IPS-18a (cell line): ENCODE results near the gene GINS2.

ENCODE experiments used
- H3K27ac ChIP-seq: one replicate; pipeline ENCODE4 v1.5.1; 2013; ENCODE audit warnings: low read length
- H3K27me3 ChIP-seq: one replicate; pipeline ENCODE4 v1.6.1; 2013; ENCODE audit warnings: mild to moderate bottlenecking, low read length; ENCODE audit not compliant: control insufficient read depth, insufficient read depth
- H3K36me3 ChIP-seq: one replicate; pipeline ENCODE4 v1.6.1; 2013; ENCODE audit warnings: low read depth, low read length; ENCODE audit not compliant: control insufficient read depth
- H3K4me1 ChIP-seq: one replicate; pipeline ENCODE4 v1.6.1; 2013; ENCODE audit warnings: low read depth, low read length; ENCODE audit not compliant: control insufficient read depth
- H3K4me3 ChIP-seq: one replicate; pipeline ENCODE4 v1.5.1; 2013; ENCODE audit warnings: low read length
- H3K9ac ChIP-seq: one replicate; pipeline ENCODE4 v1.6.1; 2013; ENCODE audit warnings: mild to moderate bottlenecking, low read length, moderate library complexity
- H3K9me3 ChIP-seq: one replicate; pipeline ENCODE4 v1.6.1; 2013; ENCODE audit warnings: low read depth, low read length; ENCODE audit not compliant: control insufficient read depth

The GINS2 gene

GRCh38 chr16:85724936-85725335, 36.2 kb upstream of the GINS2 start:
- H3K27ac ChIP-seq = no peak overlapping the region
- no peaks in the 10 kb centered on the region for H3K4me1 ChIP-seq
- no peaks in the 10 kb centered on the region for H3K9me3 ChIP-seq
- no peak overlapping the region for H3K9ac ChIP-seq
- no peaks in the 10 kb centered on the region for H3K36me3 ChIP-seq
- H3K27me3 ChIP-seq = no peaks in the 10 kb centered on the region
- H3K4me3 ChIP-seq = no peak overlapping the region

- no peaks in the 10 kb centered on the region for H3K4me1 ChIP-seq
- H3K4me3 ChIP-seq = no peak overlapping the region
- no peak overlapping the region for H3K9ac ChIP-seq
- no peaks in the 10 kb centered on the region for H3K36me3 ChIP-seq
- no peak overlapping the region for H3K27ac ChIP-seq
- H3K9me3 ChIP-seq = no peaks in the 10 kb centered on the region
- no peaks in the 10 kb centered on the region for H3K27me3 ChIP-seq
Measured at GRCh38 chr16:85724126-85724879, 35.5 kb upstream of the GINS2 start.

- no peak overlapping the region for H3K9ac ChIP-seq
- no peak overlapping the region for H3K4me3 ChIP-seq
- no peak overlapping the region for H3K27ac ChIP-seq
Measured at GRCh38 chr16:85722128-85722893, 33.6 kb upstream of the GINS2 start.

GRCh38 chr16:85720302-85720637, 31.5 kb upstream of the GINS2 start:
- no peaks in the 10 kb centered on the region for H3K36me3 ChIP-seq
- H3K9me3 ChIP-seq = no peaks in the 10 kb centered on the region
- H3K4me3 ChIP-seq = no peak overlapping the region
- H3K4me1 ChIP-seq = peaks cover 3% of the 10 kb centered on the region
- no peak overlapping the region for H3K27ac ChIP-seq
- peaks cover 16% of the 10 kb centered on the region for H3K27me3 ChIP-seq
- H3K9ac ChIP-seq = no peak overlapping the region

More at GRCh38 chr16:85722128-85722893, 33.6 kb upstream of the GINS2 start:
- Histone ChIP-seq H3K27me3 (no peaks in the 10 kb centered on the region), H3K36me3 (no peaks in the 10 kb centered on the region), H3K9me3 (no peaks in the 10 kb centered on the region), H3K4me1 (no peaks in the 10 kb centered on the region)

- Histone ChIP-seq H3K4me1 (peaks cover 5% of the 10 kb centered on the region), H3K36me3 (no peaks in the 10 kb centered on the region), H3K27ac (no peak overlapping the region)
Measured at GRCh38 chr16:85719605-85720301, 31.0 kb upstream of the GINS2 start.

GRCh38 chr16:85718682-85719081, 29.9 kb upstream of the GINS2 start:
- no peaks in the 10 kb centered on the region for H3K9me3 ChIP-seq
- H3K4me3 ChIP-seq = no peak overlapping the region
- no peak overlapping the region for H3K9ac ChIP-seq
- peaks cover 20% of the 10 kb centered on the region for H3K27me3 ChIP-seq
- no peaks in the 10 kb centered on the region for H3K36me3 ChIP-seq
- H3K27ac ChIP-seq = no peak overlapping the region
- peaks cover 5% of the 10 kb centered on the region for H3K4me1 ChIP-seq

More at GRCh38 chr16:85719605-85720301, 31.0 kb upstream of the GINS2 start:
- Histone ChIP-seq H3K27me3 (peaks cover 20% of the 10 kb centered on the region), H3K9ac (no peak overlapping the region), H3K4me3 (no peak overlapping the region), H3K9me3 (no peaks in the 10 kb centered on the region)

- Histone ChIP-seq H3K27ac (no peak overlapping the region), H3K9me3 (no peaks in the 10 kb centered on the region), H3K27me3 (peaks cover 20% of the 10 kb centered on the region), H3K36me3 (no peaks in the 10 kb centered on the region), H3K9ac (no peak overlapping the region), H3K4me3 (no peak overlapping the region), H3K4me1 (peaks cover 5% of the 10 kb centered on the region)
Measured at GRCh38 chr16:85718153-85718477, 29.4 kb upstream of the GINS2 start.

- no peak overlapping the region for H3K27ac ChIP-seq
Measured at GRCh38 chr16:85717393-85718152, 28.8 kb upstream of the GINS2 start.

GRCh38 chr16:85716680-85717038, 27.9 kb upstream of the GINS2 start:
- Histone ChIP-seq H3K9ac (no peak overlapping the region), H3K36me3 (no peaks in the 10 kb centered on the region), H3K4me1 (peaks cover 5% of the 10 kb centered on the region), H3K27me3 (peaks cover 20% of the 10 kb centered on the region), H3K27ac (no peak overlapping the region), H3K9me3 (no peaks in the 10 kb centered on the region), H3K4me3 (no peak overlapping the region)

More at GRCh38 chr16:85717393-85718152, 28.8 kb upstream of the GINS2 start:
- Histone ChIP-seq H3K36me3 (no peaks in the 10 kb centered on the region), H3K4me1 (peaks cover 5% of the 10 kb centered on the region), H3K4me3 (no peak overlapping the region), H3K9me3 (no peaks in the 10 kb centered on the region), H3K27me3 (peaks cover 20% of the 10 kb centered on the region), H3K9ac (no peak overlapping the region)

GRCh38 chr16:85716022-85716679, 27.4 kb upstream of the GINS2 start:
- Histone ChIP-seq H3K4me1 (peaks cover 5% of the 10 kb centered on the region), H3K4me3 (peak overlapping the region; percentile 38), H3K9ac (no peak overlapping the region), H3K9me3 (no peaks in the 10 kb centered on the region), H3K27ac (no peak overlapping the region), H3K36me3 (no peaks in the 10 kb centered on the region), H3K27me3 (peaks cover 20% of the 10 kb centered on the region)
